KMS-11 (cell line): ENCODE results near the gene THAP7.

ENCODE experiments used
- H2AFZ ChIP-seq: fragments of 200-600 bp; sonication (generic); 2 replicates; pipeline ENCODE4 v1.6.1; 2016; ENCODE audit warnings: antibody characterized with exemption, mixed run types, low read depth
- H3K27ac ChIP-seq: fragments of 200-600 bp; sonication (generic); 2 replicates; pipeline ENCODE4 v1.6.1; 2016; ENCODE audit warnings: mild to moderate bottlenecking, mixed run types
- H3K27me3 ChIP-seq: fragments of 200-600 bp; sonication (generic); 2 replicates; pipeline ENCODE4 v1.6.1; 2017; ENCODE audit warnings: mild to moderate bottlenecking, low read depth, mixed run types, moderate library complexity; ENCODE audit not compliant: insufficient read depth
- H3K36me3 ChIP-seq: fragments of 200-600 bp; sonication (generic); 2 replicates; pipeline ENCODE4 v1.6.1; 2017; ENCODE audit warnings: mild to moderate bottlenecking, mixed run types; ENCODE audit not compliant: insufficient read depth
- H3K4me1 ChIP-seq: fragments of 200-600 bp; sonication (generic); 2 replicates; pipeline ENCODE4 v1.6.1; 2016; ENCODE audit warnings: mild to moderate bottlenecking, low read depth, mixed run types; ENCODE audit not compliant: poor library complexity, severe bottlenecking
- H3K4me2 ChIP-seq: fragments of 200-600 bp; sonication (generic); 2 replicates; pipeline ENCODE4 v1.7.0; 2016; ENCODE audit warnings: mild to moderate bottlenecking, mixed run types
- H3K4me3 ChIP-seq: fragments of 200-600 bp; sonication (generic); IDR thresholded peaks from 2 replicates; pipeline ENCODE4 v1.6.1; 2017; ENCODE audit warnings: low read depth, low read length, mixed read lengths; ENCODE audit not compliant: insufficient read depth
- H3K79me2 ChIP-seq: fragments of 200-600 bp; sonication (generic); 2 replicates; pipeline ENCODE4 v1.6.1; 2016; ENCODE audit warnings: low read depth, mixed run types; ENCODE audit not compliant: insufficient read depth
- H3K9ac ChIP-seq: fragments of 200-600 bp; sonication (generic); 2 replicates; pipeline ENCODE4 v1.6.1; 2016; ENCODE audit warnings: mild to moderate bottlenecking, mixed run types
- H4K20me1 ChIP-seq: fragments of 200-600 bp; sonication (generic); 2 replicates; pipeline ENCODE4 v1.6.1; 2016; ENCODE audit warnings: mild to moderate bottlenecking, mixed run types; ENCODE audit not compliant: insufficient read depth
- TF ChIP-seq, protein P1 (sequence below): fragments of 200-600 bp; sonication (generic); conservative IDR thresholded peaks from 2 replicates; pipeline ENCODE4 v1.6.1; 2017; ENCODE audit warnings: low read depth, mild to moderate bottlenecking, antibody characterized with exemption, low read length, moderate library complexity, mixed read lengths

Gene THAP7

DNA sequence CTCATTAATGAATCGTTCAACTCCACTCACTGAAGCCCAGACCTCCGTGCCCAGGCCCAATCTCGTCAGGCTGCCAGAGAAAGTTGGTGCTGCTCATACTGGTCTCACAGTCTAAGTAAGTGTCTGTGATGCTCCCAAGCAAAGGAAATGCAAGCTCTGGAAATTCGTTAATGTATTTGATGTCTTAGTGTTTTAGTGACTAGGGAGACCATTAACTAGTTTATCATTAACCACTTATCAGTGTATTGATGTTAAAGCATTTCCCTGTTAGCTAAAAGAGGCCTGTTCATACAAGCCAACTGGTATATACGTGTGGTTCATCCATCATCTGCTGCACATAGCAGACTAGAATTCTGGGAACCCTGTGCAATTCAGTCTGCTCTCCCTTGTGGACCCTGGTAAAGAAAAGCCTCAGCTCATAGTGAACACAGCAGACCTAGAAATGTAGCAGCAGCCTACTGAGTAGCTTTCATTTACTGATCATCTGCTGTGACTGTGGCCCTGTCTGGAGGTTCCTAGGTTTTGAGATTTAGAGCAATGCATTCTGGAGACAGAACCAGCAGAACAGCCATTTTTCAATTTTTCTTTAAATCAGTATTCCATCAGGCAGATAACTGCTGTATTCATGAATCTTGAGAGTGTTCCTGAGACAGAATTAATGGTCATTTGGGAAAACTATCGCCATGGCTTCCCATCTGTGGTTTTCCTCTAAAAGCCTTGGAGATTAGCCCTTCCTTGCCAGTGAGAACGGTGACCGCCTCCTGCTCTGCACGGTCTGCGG lies 50.6 kb downstream of the THAP7 start:
- Histone ChIP-seq H3K4me1 (no peaks in the 10 kb centered on the region), H3K36me3 (no peaks in the 10 kb centered on the region; the same call in 1 of the 2 replicates), H3K27me3 (no peaks in the 10 kb centered on the region), H3K9ac (no peak overlapping the region), H3K4me2 (no peak overlapping the region), H3K27ac (no peak overlapping the region), H3K4me3 (no peak overlapping the region), H2AFZ (no peak overlapping the region), H3K79me2 (peaks cover 44% of the 10 kb centered on the region), H4K20me1 (peaks cover 7% of the 10 kb centered on the region; the same call in 1 of the 2 replicates)
- TF ChIP-seq, protein P1, sequence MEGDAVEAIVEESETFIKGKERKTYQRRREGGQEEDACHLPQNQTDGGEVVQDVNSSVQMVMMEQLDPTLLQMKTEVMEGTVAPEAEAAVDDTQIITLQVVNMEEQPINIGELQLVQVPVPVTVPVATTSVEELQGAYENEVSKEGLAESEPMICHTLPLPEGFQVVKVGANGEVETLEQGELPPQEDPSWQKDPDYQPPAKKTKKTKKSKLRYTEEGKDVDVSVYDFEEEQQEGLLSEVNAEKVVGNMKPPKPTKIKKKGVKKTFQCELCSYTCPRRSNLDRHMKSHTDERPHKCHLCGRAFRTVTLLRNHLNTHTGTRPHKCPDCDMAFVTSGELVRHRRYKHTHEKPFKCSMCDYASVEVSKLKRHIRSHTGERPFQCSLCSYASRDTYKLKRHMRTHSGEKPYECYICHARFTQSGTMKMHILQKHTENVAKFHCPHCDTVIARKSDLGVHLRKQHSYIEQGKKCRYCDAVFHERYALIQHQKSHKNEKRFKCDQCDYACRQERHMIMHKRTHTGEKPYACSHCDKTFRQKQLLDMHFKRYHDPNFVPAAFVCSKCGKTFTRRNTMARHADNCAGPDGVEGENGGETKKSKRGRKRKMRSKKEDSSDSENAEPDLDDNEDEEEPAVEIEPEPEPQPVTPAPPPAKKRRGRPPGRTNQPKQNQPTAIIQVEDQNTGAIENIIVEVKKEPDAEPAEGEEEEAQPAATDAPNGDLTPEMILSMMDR = no peak

DNA sequence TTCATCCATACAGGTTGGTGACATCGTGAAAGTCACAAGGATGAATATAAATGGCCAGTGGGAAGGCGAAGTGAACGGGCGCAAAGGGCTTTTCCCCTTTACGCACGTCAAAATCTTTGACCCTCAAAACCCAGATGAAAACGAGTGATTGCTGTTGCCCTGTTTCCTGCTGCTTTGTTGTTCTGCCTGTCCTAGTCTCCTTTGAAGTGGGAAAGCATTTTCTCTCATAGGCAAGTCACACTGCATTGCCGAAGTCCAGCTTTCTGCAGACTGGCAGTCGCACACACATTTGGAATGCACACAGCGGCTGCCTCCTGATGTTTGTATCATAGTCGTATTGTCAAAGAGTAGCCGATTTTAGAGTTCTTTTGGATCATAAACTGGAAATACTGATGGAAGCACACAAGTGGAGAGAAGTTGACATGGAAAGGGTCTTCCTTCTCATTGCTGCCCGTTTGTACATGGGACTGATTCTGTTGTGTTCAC lies 52.2 kb downstream of the THAP7 start:
- peaks cover 12% of the 10 kb centered on the region; the same call in 1 of the 2 replicates for H4K20me1 ChIP-seq

More for the DNA sequence above, 52.2 kb downstream of the THAP7 start:
- H2AFZ ChIP-seq = no peak overlapping the region
- H3K27me3 ChIP-seq = no peaks in the 10 kb centered on the region
- peaks cover 60% of the 10 kb centered on the region for H3K79me2 ChIP-seq
- H3K9ac ChIP-seq = no peak overlapping the region
- H3K36me3 ChIP-seq = no peaks in the 10 kb centered on the region; the same call in 1 of the 2 replicates
- no peak overlapping the region for H3K4me3 ChIP-seq
- no peak overlapping the region for H3K4me2 ChIP-seq
- no peaks in the 10 kb centered on the region for H3K4me1 ChIP-seq
- TF ChIP-seq, protein P1 = no peak
- H3K27ac ChIP-seq = no peak overlapping the region
